ENCODE results near the gene PRMT3. TPM values are rescaled to one million over a fixed set of nuclear protein-coding genes. Genes with fewer than 3 reads are reported as not detected.
A peak's percentile ranks its signal among the peaks of the same experiment; 100 is the strongest.

The PRMT3 gene
- total and polyA plus RNA-seq, 2 of the 13 experiments (the other 11 are each of a cell fraction or from before 2014, with no cell fraction given): 9.1 to 27.7 TPM

DNA sequence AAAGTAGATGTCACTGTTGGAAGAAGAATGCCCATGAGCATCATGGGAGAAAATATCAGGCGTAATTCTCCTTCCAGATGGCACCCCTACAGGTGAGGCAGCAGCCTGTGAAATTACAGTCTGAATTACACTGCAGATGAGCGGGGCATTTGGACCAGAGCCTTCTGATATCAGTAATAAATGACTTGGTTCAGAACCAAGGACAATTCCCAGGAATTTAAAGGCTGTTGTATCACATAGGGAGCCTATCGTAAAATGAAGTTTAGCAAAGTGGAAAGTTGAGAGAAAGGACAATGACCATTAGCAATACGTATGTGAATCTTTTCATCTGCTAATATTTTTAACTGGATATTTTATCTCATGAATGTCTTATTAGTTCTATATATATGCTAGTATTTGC, 61.3 kb downstream of the PRMT3 start (continued):
- no peak for TF ChIP-seq ZSCAN9 (CRISPR knock-in tag; IDR thresholded peaks at IDR 0.05; ENCODE audit: borderline replicate concordance)
- TF ChIP-seq, protein P1, sequence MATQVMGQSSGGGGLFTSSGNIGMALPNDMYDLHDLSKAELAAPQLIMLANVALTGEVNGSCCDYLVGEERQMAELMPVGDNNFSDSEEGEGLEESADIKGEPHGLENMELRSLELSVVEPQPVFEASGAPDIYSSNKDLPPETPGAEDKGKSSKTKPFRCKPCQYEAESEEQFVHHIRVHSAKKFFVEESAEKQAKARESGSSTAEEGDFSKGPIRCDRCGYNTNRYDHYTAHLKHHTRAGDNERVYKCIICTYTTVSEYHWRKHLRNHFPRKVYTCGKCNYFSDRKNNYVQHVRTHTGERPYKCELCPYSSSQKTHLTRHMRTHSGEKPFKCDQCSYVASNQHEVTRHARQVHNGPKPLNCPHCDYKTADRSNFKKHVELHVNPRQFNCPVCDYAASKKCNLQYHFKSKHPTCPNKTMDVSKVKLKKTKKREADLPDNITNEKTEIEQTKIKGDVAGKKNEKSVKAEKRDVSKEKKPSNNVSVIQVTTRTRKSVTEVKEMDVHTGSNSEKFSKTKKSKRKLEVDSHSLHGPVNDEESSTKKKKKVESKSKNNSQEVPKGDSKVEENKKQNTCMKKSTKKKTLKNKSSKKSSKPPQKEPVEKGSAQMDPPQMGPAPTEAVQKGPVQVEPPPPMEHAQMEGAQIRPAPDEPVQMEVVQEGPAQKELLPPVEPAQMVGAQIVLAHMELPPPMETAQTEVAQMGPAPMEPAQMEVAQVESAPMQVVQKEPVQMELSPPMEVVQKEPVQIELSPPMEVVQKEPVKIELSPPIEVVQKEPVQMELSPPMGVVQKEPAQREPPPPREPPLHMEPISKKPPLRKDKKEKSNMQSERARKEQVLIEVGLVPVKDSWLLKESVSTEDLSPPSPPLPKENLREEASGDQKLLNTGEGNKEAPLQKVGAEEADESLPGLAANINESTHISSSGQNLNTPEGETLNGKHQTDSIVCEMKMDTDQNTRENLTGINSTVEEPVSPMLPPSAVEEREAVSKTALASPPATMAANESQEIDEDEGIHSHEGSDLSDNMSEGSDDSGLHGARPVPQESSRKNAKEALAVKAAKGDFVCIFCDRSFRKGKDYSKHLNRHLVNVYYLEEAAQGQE (IDR thresholded peaks at IDR 0.05; ENCODE audit: borderline replicate concordance in 1 of 2, low read depth in 1 of 2, low read length in 2 of 2): 0 out of 4 replicates have a peak, but pooled peaks of 1 of the 2 experiments have one; percentile 35
- no peak for TF ChIP-seq KLF6 (CRISPR knock-in tag; IDR thresholded peaks at IDR 0.05)
- TF ChIP-seq ZBTB8A (CRISPR knock-in tag; IDR thresholded peaks at IDR 0.05; ENCODE audit: borderline replicate concordance, low read depth): no peak

DNA sequence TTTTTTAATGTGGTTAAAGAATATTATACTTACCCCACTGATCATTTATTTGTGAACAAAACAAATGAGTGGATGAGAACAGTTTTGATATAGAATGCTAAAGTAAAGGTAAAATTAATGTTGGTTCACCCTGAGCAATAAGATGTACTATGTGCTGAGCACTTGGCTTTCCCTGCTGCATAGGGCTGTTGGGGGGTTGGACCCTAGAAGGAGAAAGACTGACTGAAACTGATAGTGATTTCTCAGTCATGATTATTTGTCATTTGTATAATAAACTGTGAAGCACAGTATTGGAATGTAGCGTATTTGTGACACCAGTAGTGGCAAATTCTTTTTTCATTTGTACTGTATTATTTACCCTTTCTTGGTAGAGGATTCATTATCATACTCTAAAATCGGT, 63.3 kb downstream of the PRMT3 start:
- intact Hi-C loops (cut with micrococcal nuclease; ENCODE audit: unreplicated experiment): no loop called here
- in situ Hi-C loops (cut with HindIII; ENCODE audit: extremely low pct_ligation_motif_present, low pct_unique_long_range_greater_than_20kb): no loop called here
- peaks cover 0 to 9% of the 10 kb centered on the region in 2 experiments; a peak in 3 of 5 replicates for H3K36me3 ChIP-seq (replicated peaks in 1 of 2; ENCODE audit: control insufficient read depth in 1 of 2, insufficient read depth in 2 of 2, low read length in 2 of 2)
- FAIRE-seq (no peak), ATAC-seq (no peak), DNase-seq (ENCODE audit: low spot score) (no peak)
- no peak overlapping the region for H3K4me3 ChIP-seq (replicated peaks in 1 of 3; ENCODE audit: insufficient read depth in 1 of 3, low read depth in 2 of 3, low read length in 3 of 3)
- no peak for TF ChIP-seq ZNF263 (CRISPR knock-in tag; IDR thresholded peaks at IDR 0.05)
- TF ChIP-seq, protein P2, sequence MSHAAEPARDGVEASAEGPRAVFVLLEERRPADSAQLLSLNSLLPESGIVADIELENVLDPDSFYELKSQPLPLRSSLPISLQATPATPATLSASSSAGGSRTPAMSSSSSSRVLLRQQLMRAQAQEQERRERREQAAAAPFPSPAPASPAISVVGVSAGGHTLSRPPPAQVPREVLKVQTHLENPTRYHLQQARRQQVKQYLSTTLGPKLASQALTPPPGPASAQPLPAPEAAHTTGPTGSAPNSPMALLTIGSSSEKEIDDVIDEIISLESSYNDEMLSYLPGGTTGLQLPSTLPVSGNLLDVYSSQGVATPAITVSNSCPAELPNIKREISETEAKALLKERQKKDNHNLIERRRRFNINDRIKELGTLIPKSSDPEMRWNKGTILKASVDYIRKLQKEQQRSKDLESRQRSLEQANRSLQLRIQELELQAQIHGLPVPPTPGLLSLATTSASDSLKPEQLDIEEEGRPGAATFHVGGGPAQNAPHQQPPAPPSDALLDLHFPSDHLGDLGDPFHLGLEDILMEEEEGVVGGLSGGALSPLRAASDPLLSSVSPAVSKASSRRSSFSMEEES (CRISPR knock-in tag; IDR thresholded peaks at IDR 0.05): no peak
- no peak for TF ChIP-seq RXRA (CRISPR knock-in tag; IDR thresholded peaks at IDR 0.05)
- TF ChIP-seq, protein P3, sequence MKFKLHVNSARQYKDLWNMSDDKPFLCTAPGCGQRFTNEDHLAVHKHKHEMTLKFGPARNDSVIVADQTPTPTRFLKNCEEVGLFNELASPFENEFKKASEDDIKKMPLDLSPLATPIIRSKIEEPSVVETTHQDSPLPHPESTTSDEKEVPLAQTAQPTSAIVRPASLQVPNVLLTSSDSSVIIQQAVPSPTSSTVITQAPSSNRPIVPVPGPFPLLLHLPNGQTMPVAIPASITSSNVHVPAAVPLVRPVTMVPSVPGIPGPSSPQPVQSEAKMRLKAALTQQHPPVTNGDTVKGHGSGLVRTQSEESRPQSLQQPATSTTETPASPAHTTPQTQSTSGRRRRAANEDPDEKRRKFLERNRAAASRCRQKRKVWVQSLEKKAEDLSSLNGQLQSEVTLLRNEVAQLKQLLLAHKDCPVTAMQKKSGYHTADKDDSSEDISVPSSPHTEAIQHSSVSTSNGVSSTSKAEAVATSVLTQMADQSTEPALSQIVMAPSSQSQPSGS (CRISPR knock-in tag; IDR thresholded peaks at IDR 0.05): no peak
- TF ChIP-seq PHF20 (CRISPR knock-in tag; IDR thresholded peaks at IDR 0.05): no peak
- TF ChIP-seq SIX4 (CRISPR knock-in tag; IDR thresholded peaks at IDR 0.05): no peak
- no peak for TF ChIP-seq SAP130 (CRISPR knock-in tag; IDR thresholded peaks at IDR 0.05; ENCODE audit: low read depth)
- no peak for TF ChIP-seq NCOR1 (IDR thresholded peaks at IDR 0.05; ENCODE audit: borderline replicate concordance, low read length)
- TF ChIP-seq PCBP1 (IDR thresholded peaks at IDR 0.05; ENCODE audit: borderline replicate concordance, low read depth, low read length): no peak
- no peak for TF ChIP-seq JARID2 (CRISPR knock-in tag; IDR thresholded peaks at IDR 0.05; ENCODE audit: insufficient replicate concordance)
- no peak for TF ChIP-seq SYNCRIP (IDR thresholded peaks at IDR 0.05; ENCODE audit: insufficient read depth, low read depth, low read length)
- no peak for TF ChIP-seq ASH2L (IDR thresholded peaks at IDR 0.05; ENCODE audit: insufficient read length, low read depth, low read length)
- no peak for TF ChIP-seq HES4 (CRISPR knock-in tag; IDR thresholded peaks at IDR 0.05; ENCODE audit: borderline replicate concordance)
- TF ChIP-seq SUZ12 (IDR thresholded peaks at IDR 0.05; ENCODE audit: low read depth, low read length): no peak
- no peak for TF ChIP-seq STAT5B (CRISPR knock-in tag; IDR thresholded peaks at IDR 0.05)
- H3K27ac ChIP-seq (ENCODE audit: extremely low read length, insufficient read depth, low read length): no peak overlapping the region
- H3K79me2 ChIP-seq (ENCODE audit: insufficient read depth, low read length): no peaks in the 10 kb centered on the region
- WGBS (ENCODE audit: low lambda C conversion rate): 98% methylated on average over 2 of the region's 2 CpGs
- no peaks in the 10 kb centered on the region for H3K9me3 ChIP-seq (ENCODE audit: low read length)
- no peaks in the 10 kb centered on the region for H3K4me1 ChIP-seq (ENCODE audit: insufficient read depth, low read length)
- BruUV-seq (replicated peaks): no TSS peak
- H3K4me2 ChIP-seq (ENCODE audit: low read depth, low read length): no peak overlapping the region
- CTCF ChIA-PET (ENCODE audit: low intra/inter-chr PET ratio, low total read pairs): no interaction called here
- no peaks in the 10 kb centered on the region; the same call in 1 of the 2 replicates for H4K20me1 ChIP-seq (ENCODE audit: insufficient read depth, low read length)
- H2AFZ ChIP-seq (ENCODE audit: low read length): no peak overlapping the region
- POLR2A ChIA-PET: no interaction called here
- H3K9ac ChIP-seq (ENCODE audit: insufficient read depth, low read depth, low read length): no peak overlapping the region
- H3K27me3 ChIP-seq (ENCODE audit: control insufficient read depth in 1 of 2, insufficient read depth in 2 of 2, low read length in 2 of 2): no peaks in the 10 kb centered on the region; a peak in 1 of 5 replicates
